Measurements from ENCODE around the gene DPEP2.
A peak's percentile ranks its signal among the peaks of the same experiment; 100 is the strongest.
"Not testable (repeated sequence)": the region's sequence is repeated elsewhere in the genome, so short reads cannot be mapped to it uniquely, and the experiment has no call there.

The DPEP2 gene

DNA sequence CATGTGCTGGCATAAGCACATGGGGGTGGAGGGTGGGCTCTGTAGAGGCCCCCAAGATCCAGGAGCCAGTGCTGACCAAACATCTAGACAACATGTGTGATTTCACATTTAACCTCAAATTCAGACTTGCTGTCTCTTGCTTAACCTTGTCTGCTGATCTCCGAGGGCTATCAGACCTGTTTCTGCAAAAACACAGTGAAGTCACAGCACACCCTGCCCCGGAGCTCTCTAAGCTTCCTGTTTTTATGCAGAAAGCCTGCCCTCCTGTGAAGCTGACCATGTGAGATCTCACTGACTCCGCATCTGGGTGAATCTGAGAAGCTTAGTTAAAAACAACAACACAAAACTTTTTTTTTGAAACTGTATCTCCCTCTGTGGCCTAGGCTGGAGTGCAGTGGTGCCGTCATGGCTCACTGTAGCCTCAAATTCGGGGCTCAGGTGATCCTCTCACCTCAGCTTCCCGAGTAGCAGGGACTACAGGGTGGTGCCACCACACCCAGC is 6.6 kb upstream of the DPEP2 start:
- DNase-seq (ENCODE audit: low spot score), result no peak

DNA sequence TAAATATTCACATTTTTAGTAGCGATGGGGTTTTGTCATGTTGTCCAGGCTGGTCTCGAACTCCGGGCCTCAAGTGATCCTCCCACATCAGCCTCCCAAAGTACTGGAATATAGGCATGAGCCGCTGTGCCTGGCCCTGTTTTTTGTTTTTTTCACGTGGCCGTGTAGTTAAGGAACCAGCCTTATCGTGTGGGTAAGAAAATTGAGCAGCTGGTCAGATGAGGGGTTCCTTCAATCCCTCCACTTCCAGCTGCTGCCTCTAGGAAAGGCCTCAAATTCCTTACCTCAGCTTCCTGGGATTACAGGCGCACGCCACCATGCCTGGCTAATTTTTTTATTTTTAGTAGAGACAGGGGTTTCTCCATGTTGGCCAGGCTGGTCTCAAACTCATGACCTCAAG is 5.9 kb upstream of the DPEP2 start:
- no peak for DNase-seq (ENCODE audit: low spot score)

DNA sequence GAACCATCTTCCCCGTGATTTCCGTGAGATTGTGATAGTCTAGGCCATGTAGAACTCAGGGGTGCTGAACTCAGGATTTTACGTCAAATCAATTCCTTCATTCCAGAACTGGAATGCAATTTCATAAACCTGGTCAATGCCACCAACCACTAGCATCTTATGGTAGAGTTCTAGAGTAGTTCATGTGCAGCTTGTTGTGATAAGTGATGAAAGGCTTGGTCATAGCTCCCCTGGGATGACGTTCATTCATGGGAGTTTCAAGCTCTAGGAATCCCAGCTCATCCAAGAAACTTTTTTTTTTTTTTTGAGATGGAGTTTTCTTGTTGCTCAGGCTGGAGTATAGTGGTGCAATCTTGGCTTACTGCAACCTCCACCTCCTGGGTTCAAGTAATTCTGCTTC is 3.7 kb upstream of the DPEP2 start:
- DNase-seq (ENCODE audit: low spot score), result no peak

DNA sequence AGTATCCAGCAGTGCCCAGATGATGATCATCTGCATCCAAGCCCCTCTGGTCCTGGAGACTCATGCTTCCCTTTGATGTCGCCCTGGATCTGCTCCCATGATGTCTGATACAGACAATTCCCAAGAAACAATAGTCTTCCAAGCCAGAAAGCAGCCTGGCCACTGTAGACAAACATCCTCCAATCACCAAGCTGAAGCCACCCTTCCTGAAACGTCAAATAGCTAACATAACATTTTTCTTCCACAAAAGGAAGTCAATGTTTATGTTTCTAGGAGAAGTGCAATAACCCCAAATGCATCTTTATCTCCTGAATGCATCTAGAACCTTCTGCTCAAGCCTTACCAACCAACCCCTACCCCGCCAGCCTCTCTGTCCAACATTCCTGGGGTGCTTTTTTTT is 1.2 kb upstream of the DPEP2 start:
- no peak for DNase-seq (ENCODE audit: low spot score)

DNA sequence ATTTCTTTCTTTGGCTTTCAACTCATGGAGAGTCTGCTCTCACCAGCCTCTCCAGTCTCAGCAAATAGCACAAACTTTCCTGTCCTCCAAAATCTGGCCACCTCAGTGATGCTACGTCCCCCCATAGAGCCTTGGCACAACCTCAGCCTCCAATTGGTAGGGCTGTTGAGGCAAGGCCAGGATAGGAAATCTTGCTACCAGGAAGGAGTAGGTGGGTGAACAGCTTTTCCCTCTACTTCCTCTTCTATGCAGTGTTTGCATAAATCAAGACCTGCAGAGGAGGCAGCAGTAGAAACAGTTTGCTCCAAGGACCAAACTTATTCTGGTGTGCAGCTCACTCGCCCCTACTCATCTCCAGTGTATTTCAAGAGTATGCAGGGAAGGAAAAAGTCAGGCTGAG is 701 bp upstream of the DPEP2 start:
- DNase-seq (ENCODE audit: low spot score), result no peak

DNA sequence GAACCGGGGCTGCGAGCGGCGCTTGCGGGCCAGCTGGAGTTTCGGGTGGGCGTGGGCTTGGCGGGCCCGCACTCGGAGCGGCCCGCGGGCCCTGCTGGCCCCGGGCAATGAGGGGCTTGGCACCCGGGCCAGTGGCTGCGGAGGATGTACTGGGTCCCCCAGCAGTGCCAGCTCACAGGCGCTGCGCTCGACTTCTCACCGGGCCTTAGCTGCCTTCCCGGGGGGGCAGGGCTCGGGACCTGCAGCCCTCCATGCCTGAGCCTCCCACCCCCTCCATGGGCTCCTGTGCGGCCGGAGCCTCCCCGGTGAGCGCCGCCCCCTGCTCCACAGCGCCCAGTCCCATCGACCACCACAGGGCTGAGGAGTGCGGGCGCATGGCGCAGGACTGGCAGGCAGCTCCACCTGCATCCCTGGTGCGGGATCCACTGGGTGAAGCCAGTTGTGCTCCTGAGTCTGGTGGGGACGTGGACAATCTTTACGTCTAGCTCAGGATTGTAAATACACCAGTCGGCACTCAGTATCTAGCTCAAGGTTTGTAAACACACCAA is 979 bp downstream of the DPEP2 start:
- not testable (repeated sequence) for DNase-seq (ENCODE audit: low spot score)

DNA sequence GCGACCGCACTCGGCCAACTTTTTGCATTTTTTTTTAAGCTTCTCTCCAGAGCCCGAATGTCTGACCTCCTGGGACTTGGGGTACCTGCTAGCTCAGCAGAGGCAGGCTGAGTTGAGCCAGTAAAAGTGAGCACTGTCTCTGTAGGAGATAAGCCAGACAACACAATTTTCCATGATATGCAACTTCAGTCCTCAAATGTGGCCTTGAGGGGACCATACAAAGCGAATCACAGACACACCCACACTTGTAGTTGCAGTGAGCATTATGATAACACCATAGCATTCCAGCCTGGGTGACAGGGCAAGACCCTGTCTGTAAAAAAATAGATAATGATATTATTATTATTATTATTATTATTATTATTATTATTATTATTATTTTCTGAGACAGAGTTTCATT is 2.6 kb downstream of the DPEP2 start:
- no peak for DNase-seq (ENCODE audit: low spot score)

DNA sequence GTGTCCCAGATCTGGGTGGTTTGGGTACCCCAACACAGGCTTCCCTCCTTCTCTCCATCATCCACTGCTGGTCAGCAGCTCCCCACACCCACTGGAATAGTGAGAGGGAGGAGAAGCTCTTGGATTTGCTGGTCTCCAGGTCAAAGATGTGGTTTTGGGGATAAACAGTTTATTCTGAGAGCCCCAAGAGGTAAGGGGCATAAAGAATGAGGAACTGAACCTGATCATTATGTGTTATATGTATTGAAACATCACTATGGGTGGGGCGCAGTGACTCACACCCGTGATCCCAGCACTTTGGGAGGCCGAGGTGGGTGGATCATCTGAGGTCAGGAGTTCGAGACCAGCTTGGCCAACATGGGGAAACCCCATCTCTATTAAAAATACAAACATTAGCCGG is 3.9 kb downstream of the DPEP2 start:
- DNase-seq (ENCODE audit: low spot score), result no peak

DNA sequence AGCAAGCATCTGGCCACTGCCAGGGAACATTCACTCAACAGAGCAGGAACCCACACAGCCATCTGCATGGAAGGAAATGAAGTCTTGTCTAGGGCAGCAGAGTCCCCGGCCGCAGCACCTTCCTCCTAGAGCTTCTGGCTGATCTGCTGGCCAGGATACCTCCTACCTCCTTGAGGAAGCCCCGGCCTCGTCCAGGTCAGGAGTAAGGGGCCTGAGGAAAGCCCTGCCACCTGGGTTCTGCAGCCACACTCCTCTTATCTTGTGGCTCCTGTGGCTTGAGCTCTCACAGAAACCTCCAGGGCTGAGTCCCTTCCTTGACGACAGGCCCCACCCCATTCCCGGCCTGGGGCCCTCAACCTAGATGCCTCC is 5.3 kb downstream of the DPEP2 start:
- DNase-seq (ENCODE audit: low spot score), result not testable (repeated sequence)

DNA sequence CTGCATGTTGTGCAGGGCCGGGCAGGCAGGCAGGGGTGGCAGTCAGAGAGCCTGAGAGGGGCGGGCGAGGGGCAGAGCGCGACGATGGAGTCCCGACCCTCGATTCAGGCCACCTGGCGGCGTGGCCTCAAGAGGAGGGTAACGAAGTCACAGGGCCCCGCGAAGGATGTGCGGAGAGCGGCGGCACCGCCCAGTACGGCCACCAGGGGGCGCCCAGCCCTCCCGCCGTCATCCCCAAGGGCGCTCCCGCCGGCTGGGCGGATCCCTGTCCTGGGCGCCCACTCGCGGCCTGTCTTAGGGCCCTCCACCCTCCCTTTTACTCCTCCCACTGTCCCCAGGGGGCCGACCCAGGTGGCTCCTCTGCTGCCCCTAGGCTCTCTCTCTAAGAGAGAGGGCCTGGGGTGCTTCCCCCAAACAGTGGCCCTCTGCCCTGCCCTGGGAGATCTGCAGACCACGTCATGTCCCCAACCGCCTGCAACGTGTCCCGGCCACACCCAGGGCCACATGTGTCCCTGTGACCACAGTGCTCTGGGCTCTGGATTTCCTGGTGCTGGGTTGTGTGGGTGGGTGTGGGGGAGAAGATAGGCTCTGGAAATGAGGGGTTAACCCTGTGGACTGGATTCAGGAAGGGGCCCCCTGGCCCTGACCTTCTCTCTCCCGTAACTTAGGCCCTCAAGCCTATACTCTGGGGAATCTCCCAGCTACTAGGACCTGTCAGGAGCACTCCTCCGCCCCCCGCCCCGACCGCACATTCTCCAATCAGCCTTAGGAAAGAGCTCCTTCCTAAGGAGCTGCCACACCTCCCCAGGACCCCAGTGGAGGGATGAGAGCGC is 5.9 kb downstream of the DPEP2 start:
- DNase-seq (ENCODE audit: low spot score), result peak; percentile 74

DNA sequence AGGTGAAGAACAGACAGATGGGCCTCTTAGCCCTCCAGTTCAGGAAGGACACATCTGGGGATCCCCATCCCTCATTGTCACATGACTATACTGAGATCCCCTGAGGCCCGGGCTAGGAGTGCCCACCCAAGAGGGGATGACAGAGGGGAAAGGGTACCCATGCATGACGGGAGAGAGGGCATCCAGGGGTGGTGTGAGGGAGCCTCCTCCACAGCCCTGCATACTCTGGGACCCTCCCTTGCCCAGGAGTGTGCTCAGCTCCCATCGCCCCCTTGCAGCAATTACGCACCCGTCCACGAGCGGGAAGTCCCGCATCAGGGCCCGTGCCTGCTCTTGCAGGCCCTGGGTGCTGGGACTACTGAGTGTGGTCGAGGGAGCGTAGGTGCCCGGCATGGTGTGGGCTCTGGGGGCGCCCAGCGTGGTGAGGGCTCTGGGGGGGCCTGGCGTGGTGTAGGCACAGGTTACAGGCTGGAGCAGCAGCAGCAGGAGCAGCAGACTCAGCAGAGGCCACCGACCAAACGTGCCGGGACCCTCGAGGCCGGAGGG is 6.5 kb downstream of the DPEP2 start:
- DNase-seq (ENCODE audit: low spot score), result no peak

DNA sequence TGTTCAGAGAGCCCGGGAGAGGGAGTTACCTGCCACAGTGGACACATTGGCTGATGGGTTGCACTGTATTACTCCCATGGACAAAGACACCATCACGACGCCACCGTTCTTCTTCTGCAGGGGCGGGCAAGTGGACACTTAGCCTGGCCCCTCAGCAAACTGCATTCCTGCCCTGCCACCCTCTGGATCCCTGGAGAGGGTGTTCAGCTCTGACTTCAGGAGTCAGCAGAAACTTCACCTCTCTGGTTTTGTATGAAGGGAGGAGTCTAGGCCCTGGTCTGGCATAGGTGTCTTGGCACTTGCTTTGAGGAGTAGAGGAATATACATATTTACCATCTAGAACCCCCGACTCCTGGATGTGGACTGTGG is 9.3 kb downstream of the DPEP2 start:
- no peak for DNase-seq (ENCODE audit: low spot score)

DNA sequence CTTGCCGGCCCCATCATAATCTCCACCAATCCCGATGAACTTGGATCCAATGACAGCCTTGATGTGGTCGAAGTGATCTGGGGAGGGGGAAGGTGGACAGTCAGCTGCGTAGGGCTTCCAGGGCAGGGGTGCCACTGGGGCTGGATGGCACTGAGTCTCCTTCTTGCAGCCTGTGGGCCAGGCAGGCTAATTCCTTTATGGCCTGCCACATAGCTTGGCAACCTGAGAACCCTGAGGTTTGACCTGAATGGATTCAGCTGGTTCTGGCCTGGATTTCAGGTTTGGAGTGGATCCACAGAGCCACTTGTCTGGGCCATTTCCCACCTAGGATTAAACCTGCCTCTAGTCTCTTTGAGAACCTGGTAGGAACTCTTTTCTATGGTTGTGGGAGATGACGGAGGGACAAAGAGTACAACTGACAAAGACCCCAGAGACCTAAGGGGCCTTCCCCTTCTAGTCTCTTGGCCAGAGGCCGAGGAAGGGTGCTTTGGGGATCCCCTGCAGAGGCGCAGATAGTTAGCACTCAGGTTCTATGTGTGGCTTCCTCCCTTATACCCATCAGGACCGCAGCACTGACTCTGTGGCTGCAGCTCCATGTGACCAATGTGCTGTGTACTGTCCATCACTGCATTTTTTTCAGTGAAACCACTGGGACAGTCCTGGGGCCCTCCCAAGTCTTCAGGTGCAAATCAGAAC is 9.8 kb downstream of the DPEP2 start:
- no peak for DNase-seq (ENCODE audit: low spot score)

DNA sequence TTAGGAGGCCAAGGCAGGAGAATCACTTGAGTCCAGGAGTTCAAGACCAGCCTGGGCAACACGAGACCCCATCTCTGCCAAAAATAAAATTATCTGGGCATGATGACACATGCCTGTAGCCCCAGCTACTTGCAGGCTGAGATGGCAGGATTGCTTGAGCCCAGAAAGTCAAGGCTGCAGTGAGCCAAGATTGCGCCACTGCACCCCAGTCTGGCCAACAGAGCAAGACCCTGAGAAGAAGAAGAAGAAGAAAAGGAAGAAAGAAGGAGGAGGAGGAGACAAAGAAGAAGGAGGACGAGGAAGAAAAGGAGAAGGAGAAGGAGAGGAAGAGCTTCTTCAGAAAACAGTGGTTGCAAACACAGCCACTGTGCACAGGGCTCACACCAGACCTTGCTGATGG is 10.6 kb downstream of the DPEP2 start:
- no peak for DNase-seq (ENCODE audit: low spot score)

DNA sequence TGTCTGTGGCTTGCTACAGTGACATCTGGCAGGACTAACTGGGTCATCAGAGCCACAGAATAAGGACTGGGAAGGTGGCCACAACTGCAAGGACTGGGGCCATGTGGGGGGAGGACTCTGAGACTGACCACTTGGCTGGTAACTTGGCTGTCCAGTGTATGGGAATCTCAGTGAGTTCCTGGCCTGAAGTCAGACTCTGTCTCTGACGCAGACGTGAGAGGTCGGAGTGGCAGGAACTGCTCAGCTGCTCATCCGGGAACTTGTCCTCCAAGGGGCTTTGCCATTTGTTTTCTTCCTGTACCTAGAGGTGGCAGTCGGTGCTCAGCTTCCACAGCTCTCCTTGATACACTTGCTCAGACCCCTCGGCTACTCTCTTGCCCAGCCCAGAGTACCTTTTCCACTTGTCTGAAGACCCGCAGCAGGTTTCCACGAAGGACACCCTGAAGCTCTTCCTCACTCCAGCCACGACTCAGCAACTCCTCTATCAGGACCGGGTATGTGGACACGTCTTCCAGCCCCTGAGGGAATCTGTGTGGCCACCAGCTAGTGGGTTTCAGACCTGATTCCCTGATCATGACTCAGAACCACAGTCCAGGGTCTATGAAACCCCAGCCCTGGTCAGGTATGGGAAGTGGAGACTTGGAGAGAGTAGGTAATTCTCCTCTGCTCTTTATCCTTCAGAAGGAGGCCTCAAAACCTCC is 11.7 kb downstream of the DPEP2 start:
- DNase-seq (ENCODE audit: low spot score), result peak; percentile 47

DNA sequence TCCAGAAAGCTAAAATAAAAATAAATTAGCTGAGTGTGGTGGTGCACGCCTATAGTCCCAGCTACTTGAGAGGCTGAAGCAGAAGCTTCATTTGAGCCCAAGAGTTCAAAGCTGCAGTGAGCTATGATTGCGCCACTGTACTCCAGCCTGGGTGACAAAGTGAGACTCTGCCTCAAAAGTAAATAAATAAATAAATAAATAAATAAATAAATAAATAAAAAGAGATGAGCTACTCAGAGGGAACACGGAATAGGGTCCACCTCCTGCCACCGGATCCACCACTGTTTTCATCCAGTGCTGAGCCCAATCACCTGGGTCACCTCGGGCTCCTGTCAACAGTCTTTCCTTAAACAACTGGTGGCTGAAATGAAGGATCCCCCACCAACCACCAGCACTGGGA is 12.3 kb downstream of the DPEP2 start:
- no peak for DNase-seq (ENCODE audit: low spot score)

DNA sequence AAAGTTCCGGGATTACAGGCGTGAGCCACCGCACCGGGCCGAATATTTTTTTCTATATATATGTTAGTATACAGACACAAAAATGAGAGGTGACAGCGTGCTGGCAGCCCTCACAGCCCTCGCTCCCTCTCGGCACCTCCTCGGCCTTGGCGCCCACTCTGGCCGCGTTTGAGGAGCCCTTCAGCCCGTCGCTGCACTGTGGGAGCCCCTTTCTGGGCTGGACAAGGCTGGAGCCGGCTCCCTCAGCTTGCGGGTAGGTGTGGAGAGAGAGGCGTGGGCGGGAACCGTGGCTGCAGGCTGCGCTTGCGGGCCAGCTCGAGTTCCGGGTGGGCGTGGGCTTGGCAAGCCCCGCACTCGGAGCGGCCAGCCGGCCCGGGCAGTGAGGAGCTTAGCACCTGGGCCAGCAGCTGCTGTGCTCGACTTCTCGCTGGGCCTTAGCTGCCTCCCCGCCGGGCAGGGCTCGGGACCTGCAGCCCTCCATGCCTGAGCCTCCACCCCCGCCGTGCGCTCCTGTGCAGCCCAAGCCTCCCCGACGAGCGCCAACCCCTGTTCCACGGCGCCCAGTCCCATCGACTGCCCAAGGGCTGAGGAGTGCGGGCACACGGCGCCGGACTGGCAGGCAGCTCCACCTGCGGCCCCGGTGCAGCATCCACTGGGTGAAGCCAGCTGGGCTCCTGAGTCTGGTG is 17.1 kb downstream of the DPEP2 start:
- no peak for DNase-seq (ENCODE audit: low spot score)

DNA sequence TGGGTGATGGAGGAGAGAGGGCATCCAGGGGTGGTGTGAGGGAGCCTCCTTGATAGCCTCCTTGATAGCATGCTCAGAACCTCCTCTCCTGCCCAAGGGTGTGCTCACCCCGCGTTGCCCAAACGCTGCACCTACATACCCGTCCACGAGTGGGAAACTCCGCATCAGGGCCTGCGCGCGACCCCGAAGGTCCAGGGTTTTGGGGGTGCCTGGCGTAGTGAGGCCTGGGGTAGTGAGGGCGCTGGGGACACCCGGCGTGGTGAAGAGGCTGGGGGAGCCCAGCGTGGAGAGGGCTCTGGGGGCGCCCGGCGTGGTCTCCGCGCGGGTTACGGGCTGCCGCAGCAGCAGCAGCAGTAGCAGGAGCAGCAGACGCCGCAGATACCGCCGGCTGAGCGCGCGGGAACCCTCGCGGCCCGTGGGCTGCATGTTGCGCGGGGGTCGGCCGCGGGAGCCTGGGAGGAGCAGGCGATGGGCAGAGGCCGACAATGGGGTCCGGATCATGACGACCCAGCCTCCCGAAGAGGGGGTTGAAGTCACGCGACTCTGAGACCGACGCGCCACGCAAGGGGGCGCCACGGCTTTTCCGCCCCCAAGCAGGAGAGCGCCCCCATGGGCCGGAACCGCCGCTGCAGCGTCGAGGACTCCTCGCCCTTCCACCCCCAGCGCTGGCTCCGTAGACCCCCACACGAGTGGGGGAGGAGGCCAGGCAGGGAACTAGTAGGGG is 19.2 kb downstream of the DPEP2 start, which contains the start of gene DPEP3:
Gene DPEP3, minus strand, starts transcription at position 545 of the 724 bp plus-strand sequence. Its CDS starts 119 bp downstream, at position 426.
- no peak for DNase-seq (ENCODE audit: low spot score)

DNA sequence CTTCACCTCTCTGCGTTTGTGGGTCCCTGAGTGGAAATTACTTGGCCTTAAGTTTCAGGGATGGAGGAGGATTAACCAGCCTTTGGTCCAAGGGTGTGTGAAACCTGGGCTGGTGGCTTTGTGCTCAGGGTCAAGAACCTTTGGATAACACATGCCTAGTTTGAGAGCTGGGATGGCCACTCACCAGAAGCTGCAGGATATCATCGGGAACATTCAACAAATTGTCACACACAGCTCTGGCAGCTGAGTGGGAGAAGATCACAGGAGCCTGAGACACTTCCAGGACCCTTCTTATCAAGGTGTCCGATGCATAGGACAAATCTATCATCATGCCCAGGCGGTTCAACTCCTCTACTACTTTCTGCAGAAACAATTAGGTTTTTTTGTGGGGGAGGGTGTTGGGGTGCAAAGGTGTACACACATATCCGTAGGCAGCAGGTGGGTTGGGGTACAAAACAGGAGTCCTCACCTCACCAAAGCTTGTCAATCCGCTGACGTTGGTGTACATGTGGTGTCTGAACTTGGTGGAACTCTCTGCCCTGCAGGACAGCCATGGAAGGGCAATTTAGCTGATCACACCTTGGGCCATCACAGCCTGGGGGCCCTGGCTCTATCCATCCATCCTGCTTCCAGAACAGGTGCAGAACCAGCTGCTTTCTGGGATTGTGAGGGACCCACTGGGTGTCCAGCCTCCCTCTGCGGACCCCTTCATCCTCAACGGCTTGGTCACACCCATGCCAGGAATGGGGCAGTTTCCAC is 21.6 kb downstream of the DPEP2 start:
- no peak for DNase-seq (ENCODE audit: low spot score)

DNA sequence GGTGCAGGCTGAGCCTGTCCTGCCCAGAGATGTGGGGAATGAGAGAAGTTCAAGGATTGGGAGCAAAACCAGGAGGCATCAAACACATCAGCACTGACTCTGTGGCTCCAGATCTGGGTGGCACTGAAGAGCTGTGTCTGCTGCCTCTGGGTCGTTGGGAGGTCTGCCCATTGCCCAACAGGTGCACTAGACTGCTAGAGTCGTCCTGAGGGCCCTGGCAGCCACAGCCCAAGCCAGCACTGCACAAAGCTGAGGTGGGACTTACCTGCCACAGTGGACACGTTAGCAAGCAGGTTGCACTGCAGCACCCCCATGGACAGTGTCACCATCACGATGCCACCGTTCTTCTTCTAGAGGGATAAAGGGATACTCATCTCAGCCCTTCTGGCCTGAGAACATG is 22.3 kb downstream of the DPEP2 start:
- DNase-seq (ENCODE audit: low spot score), result no peak

Data from kidney capillary endothelial cell (primary cell).